GM19397 (cell line): ENCODE measurements around the gene MAGEB3.
A peak's percentile ranks its signal among the peaks of the same experiment; 100 is the strongest.
"Not testable (repeated sequence)": the region's sequence is repeated elsewhere in the genome, so short reads cannot be mapped to it uniquely, and the experiment has no call there.

ENCODE experiments used
- ATAC-seq: cut with Tn5 transposase; IDR thresholded peaks from one replicate; pipeline ENCODE4 v1.9.1; 2021; ENCODE audit warnings: mild to moderate bottlenecking, moderate library complexity; ENCODE audit not compliant: unreplicated experiment

MAGEB3 gene, protein sequence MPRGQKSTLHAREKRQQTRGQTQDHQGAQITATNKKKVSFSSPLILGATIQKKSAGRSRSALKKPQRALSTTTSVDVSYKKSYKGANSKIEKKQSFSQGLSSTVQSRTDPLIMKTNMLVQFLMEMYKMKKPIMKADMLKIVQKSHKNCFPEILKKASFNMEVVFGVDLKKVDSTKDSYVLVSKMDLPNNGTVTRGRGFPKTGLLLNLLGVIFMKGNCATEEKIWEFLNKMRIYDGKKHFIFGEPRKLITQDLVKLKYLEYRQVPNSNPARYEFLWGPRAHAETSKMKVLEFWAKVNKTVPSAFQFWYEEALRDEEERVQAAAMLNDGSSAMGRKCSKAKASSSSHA

GRCh38 chrX:30230395-30230794 lies at the start of gene MAGEB3:
Gene MAGEB3 (plus strand): TSS chrX:30230657. CDS start chrX:30235925, 5,268 bp downstream.
- ATAC-seq = no peak

- ATAC-seq = no peak
Measured at GRCh38 chrX:30181353-30181752, 49.1 kb upstream of the MAGEB3 start.

DNA sequence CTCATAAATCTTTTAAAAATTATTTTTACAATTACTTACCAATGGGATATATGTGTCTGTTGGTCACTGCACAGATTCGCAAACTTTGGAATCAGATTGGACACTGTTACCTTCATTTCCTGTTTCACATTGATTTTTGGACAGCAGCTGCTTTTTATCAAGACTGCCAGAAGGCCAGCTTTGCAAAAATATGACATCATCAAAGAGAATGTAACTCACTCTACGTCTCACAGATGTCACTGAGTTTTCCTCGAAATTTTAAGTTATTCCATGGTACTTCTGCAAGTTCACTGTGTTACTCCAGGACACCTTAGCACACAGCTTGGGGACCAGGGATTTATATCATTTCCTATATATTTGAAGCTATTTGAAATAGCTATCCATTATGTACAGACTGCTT lies 46.9 kb upstream of the MAGEB3 start:
- no peak for ATAC-seq

DNA sequence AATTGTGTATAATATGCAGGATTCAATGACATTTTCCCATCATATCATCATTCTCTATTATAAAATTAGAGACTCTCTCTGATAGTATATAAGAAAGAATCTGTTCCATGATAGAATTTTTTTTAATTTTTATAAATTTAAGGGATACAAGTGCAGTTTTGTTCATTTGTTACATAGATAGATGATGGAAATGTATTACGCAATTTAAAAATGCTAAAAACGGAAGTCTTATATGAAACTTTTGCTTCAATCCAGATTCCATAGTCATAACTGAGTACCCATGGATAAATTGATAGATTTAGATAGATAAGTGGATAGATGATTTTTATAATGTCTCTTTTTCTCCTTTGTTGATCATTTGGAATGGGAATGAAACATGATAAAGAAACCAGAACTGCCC lies 40.0 kb upstream of the MAGEB3 start:
- ATAC-seq = no peak

- ATAC-seq = not testable (repeated sequence)
Measured at GRCh38 chrX:30193910-30194309, 36.5 kb upstream of the MAGEB3 start.

- no peak for ATAC-seq
Measured at GRCh38 chrX:30196322-30196721, 34.1 kb upstream of the MAGEB3 start.

DNA sequence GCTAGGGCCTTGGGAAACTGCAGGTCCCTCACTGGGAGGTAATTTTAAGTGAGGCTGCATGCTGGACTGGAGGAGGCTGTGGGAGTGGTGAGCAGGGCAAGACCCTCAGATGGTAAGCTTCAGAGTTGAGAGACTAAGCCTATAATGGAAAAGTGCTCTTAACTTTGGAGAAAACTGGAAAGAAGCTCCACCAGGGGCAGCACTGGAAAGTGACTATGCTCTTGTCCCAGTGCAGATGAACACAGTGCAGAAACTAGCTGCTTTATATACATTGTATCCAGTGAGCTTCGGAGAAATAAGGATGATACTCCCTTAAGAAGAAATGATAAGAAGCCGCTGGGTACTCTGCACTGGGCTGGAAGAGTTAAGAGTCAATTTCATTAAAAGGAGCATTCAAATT lies 18.3 kb upstream of the MAGEB3 start:
- no peak for ATAC-seq

GRCh38 chrX:30215357-30215843 lies 15.1 kb upstream of the MAGEB3 start, which contains the start of gene MAGEB2:
Gene MAGEB2 (plus strand): TSS chrX:30215563. CDS start chrX:30218581, 3,018 bp downstream.
- no peak for ATAC-seq

DNA sequence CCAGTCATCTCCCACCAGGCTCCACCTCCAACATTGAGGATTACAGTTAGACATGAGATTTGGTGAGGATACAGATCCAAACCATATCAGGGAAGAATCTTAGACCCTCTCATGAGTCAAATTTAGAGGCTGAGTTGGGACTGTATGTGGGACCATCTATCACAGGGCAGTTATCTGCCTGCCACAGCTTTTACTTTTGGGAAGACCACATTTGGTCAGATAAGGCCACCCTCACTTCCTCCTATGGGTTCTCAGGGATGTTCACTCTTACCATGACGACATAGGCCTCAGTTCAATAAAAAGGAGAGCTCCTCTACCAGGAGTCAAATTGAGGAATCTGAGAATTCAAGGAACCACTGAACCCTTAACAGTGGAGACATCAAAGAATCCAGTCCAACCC lies 13.0 kb upstream of the MAGEB3 start:
- ATAC-seq = no peak

DNA sequence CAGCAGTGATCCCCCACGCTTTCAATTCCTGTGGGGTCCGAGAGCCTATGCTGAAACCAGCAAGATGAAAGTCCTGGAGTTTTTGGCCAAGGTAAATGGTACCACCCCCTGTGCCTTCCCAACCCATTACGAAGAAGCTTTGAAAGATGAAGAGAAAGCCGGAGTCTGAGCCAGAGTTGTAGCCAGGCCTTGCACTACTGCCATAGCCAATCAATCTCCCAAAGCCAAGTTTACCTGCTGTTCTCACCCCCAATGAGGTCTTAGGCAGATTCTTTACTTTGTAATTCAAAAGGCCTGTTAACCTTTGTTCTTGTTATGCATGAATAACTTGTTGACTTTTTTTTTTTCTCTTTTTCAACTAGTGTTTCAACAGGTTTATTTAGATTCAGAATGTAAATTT lies 11.1 kb upstream of the MAGEB3 start:
- ATAC-seq = no peak

DNA sequence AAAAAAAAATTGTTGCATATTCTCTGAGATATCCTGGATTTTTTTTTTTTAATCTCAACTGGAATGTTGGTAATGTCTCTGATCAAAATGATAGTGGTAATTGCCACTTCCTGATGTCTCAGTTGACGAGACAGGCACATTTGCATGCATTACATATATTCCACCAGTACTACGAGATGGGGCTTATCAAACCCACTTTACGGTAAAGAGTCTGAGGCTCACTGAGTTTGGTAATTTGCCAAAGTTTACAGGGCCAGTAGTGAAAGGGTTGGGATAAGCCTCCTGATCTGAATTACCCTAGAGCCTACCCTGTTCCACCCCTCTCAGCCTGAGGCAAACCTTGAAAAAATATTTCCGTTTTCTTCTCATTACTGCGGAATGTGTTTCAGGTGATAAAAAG lies 9.8 kb upstream of the MAGEB3 start:
- ATAC-seq = no peak

GRCh38 chrX:30224536-30224935 lies 5.9 kb upstream of the MAGEB3 start:
- ATAC-seq = no peak

GRCh38 chrX:30228526-30228925 lies 1.9 kb upstream of the MAGEB3 start:
- no peak for ATAC-seq

GRCh38 chrX:30241724-30242415 lies 11.4 kb downstream of the MAGEB3 start, which contains the start of gene MAGEB4:
Gene MAGEB4 (plus strand): TSS chrX:30242000. CDS start chrX:30242136, 136 bp downstream.
- no peak for ATAC-seq

GRCh38 chrX:30246769-30247489 lies 16.5 kb downstream of the MAGEB3 start, which contains the start of gene MAGEB1:
Gene MAGEB1 (plus strand): TSS chrX:30247146. CDS start chrX:30250494, 3,348 bp downstream.
- no peak for ATAC-seq

DNA sequence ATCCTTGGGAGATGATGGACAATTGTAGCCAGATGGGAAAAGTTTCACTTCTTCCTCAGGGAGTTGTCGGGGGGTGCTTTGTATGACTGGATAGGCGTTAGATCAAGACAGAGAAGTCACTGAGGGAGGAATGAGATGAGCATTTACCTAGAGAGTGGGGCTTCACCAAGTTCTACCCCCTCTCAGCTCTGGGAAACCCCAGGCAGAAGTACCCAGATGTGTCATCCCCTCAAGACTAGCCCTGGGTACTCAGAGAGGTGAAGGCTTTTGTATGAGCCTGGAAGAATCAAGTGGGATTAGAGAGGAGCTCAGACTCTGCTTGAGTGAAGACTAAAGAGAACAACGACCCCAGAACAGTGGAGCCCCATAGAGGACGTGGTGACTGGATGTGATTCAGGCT lies 18.4 kb downstream of the MAGEB3 start:
- ATAC-seq = peak; percentile 62

DNA sequence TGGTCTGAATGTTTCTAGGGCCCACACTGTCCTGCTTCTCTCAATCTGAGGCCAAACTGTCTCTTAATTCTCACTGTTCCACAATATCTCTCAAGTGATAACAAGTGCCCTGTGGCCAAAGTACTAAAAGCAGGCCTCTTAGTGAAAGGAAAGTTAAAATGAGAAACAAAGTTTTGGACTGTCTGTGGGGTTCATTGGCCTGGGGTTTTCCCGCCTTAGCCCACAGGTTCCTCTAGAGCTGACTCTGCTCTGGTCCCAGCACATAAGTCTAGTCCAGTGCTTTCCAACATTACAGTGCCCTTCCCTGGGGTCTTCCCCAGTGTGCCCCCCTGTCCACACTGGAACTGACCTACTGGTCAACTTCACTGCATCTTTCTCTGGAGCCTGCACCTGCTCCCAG lies 22.8 kb downstream of the MAGEB3 start:
- ATAC-seq = peak; percentile 46

GRCh38 chrX:30259927-30260326 lies 29.5 kb downstream of the MAGEB3 start:
- ATAC-seq = no peak

- ATAC-seq = no peak
Measured at GRCh38 chrX:30261012-30261411, 30.6 kb downstream of the MAGEB3 start.

DNA sequence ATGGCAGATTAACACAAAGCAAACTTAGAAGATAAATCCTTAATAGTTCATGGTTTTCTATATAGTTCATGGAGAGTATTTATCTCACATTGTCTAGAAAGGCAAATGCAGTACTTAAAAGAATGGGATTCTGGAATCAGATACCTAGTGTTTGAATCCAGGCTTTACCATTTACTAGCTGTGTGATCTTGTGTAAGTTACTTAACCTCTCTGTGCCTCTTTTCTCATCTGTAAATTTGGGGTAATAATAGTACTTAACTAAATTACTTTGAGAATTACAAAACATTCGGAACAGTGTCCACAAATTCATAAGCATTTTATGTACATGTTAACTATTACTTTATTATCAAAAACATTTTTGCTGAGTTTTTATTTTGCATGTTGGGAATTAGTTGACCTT lies 32.3 kb downstream of the MAGEB3 start:
- no peak for ATAC-seq

- no peak for ATAC-seq
Measured at GRCh38 chrX:30270639-30271038, 40.2 kb downstream of the MAGEB3 start.
